HL-60/S4 treated with retinoic acid at 250 ng/mL for 4 days and 3 days (cell line): ENCODE data around the gene PTGES3L.

ENCODE experiments used
- in situ Hi-C: fragments of 300-500 bp; cut with MboI; formaldehyde crosslinking; loops from 2 replicates; pipeline ENCODE4 v1.7.0; 2022; ENCODE audit warnings: low sequenced_read_pairs

Gene PTGES3L

GRCh38 chr17:43014649-43015542 lies 35.0 kb upstream of the PTGES3L start:
- in situ Hi-C loops, result loop anchor here (25.0 kb wide), 1 partner anchor 297 kb away; no protein-coding TSS in a partner anchor

- in situ Hi-C loops, result loop anchor here (25.0 kb wide), 1 partner anchor 298 kb away; no protein-coding TSS in a partner anchor
Observed at GRCh38 chr17:43014020-43014648, 34.3 kb upstream of the PTGES3L start.

- in situ Hi-C loops, result loop anchor here (25.0 kb wide), 1 partner anchor 299 kb away; no protein-coding TSS in a partner anchor
Observed at GRCh38 chr17:43013296-43013695, 33.4 kb upstream of the PTGES3L start.

GRCh38 chr17:43011728-43012472 lies 32.0 kb upstream of the PTGES3L start:
- in situ Hi-C loops, result loop anchor here (25.0 kb wide), 1 partner anchor 300 kb away; no protein-coding TSS in a partner anchor

- in situ Hi-C loops, result loop anchor here (25.0 kb wide), 1 partner anchor 302 kb away; no protein-coding TSS in a partner anchor
Observed at GRCh38 chr17:43010667-43011308, 30.9 kb upstream of the PTGES3L start.

- in situ Hi-C loops, result loop anchor here (25.0 kb wide), 1 partner anchor 305 kb away; no protein-coding TSS in a partner anchor
Observed at GRCh38 chr17:43006639-43007551, 27.0 kb upstream of the PTGES3L start, which contains the start of gene IFI35. TSS of gene IFI35 (plus strand) at chr17:43006784. CDS start at chr17:43006948, 164 bp downstream.

GRCh38 chr17:43003542-43004172 lies 23.8 kb upstream of the PTGES3L start:
- in situ Hi-C loops, result loop anchor here (25.0 kb wide), 1 partner anchor 309 kb away; no protein-coding TSS in a partner anchor

- in situ Hi-C loops, result loop anchor here (25.0 kb wide), 1 partner anchor 311 kb away; no protein-coding TSS in a partner anchor
Observed at GRCh38 chr17:43000894-43001293, 21.0 kb upstream of the PTGES3L start.

- in situ Hi-C loops, result no loop called here
Observed at GRCh38 chr17:42999003-42999525, 19.2 kb upstream of the PTGES3L start.

GRCh38 chr17:42997984-42998938 lies 18.4 kb upstream of the PTGES3L start, which contains the start of gene RPL27:
TSS of gene RPL27 (plus strand) at chr17:42998419. CDS start at chr17:42998751, 332 bp downstream.
- in situ Hi-C loops, result no loop called here

GRCh38 chr17:42997390-42997983 lies 17.6 kb upstream of the PTGES3L start:
- in situ Hi-C loops, result no loop called here

- in situ Hi-C loops, result loop anchor here (5.0 kb wide), 1 partner anchor 37 kb away; no protein-coding TSS in a partner anchor
Observed at GRCh38 chr17:42993913-42994312, 14.0 kb upstream of the PTGES3L start.

GRCh38 chr17:42992872-42993271 lies 13.0 kb upstream of the PTGES3L start:
- in situ Hi-C loops, result loop anchor here (5.0 kb wide), 1 partner anchor 36 kb away; no protein-coding TSS in a partner anchor

- in situ Hi-C loops, result loop anchor here (5.0 kb wide), 1 partner anchor 34 kb away; no protein-coding TSS in a partner anchor
Observed at GRCh38 chr17:42991471-42991870, 11.6 kb upstream of the PTGES3L start.

GRCh38 chr17:42989726-42990652 lies 10.1 kb upstream of the PTGES3L start:
- in situ Hi-C loops, result loop anchor here (5.0 kb wide), 1 partner anchor 33 kb away; no protein-coding TSS in a partner anchor
